NT2/D1 (cell line): Measurements from ENCODE around the gene CGB3.
"Not testable (repeated sequence)": the region's sequence is repeated elsewhere in the genome, so short reads cannot be mapped to it uniquely, and the experiment has no call there.

Experiments
- SUZ12 ChIP-seq: IDR thresholded peaks from 2 replicates; pipeline ENCODE4 v1.6.1; 2011; ENCODE audit not compliant: insufficient read length, insufficient read depth; ENCODE audit errors: extremely low read depth
- YY1 ChIP-seq: IDR thresholded peaks from 2 replicates; pipeline ENCODE4 v1.6.1; 2011; ENCODE audit not compliant: insufficient read length, insufficient read depth
- ZNF274 ChIP-seq: IDR thresholded peaks from 2 replicates; pipeline ENCODE4 v1.6.1; 2011; ENCODE audit warnings: mild to moderate bottlenecking, low read depth, low read length

- TF ChIP-seq SUZ12, ZNF274, YY1: not testable (repeated sequence)
Measured at GRCh38 chr19:49029749-49030148, 5.6 kb upstream of the CGB3 start.
